Measurements from ENCODE around the gene PHF8.

Gene PHF8

DNA sequence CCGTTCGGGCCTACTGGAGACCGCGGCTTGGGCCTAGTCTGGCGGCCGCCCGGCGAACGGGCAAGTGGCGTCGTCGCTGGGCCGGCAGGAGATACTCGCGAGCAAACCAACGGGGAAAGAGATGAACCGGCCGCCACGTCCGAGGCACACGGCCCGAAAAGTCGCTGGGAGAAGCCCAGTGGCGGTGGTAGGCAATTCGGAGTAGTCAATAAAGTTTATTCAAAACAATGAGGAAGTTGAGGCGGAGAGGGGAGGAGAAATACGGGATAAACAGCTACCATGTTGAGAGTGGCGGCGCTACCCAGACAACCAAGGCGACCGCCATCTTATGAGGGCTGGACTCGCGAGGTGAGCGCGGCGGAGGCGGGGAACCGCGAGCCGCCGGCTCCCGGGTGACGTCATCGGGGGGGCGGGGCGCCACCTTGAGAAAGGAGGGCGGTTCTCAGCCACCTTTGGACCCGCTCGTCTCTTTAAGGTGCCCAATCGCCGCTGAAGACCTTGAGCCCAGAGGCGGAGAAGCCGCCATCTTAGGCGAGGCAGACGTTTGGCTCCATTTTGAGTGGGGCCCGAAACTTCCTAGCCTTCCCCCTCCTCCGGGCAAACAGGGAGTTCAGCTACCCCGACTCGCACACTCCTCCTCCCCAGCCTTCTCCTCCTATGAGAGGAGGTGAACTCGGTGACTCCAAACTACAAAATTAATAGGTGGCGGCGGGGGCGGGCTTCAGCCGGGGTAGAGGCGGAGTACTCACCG is at the start of gene PHF8:
Gene PHF8, minus strand, starts transcription at position 348 of the 751 bp plus-strand sequence. CDS start 1,745 bp downstream, outside the sequence.
- DNase-seq (ENCODE audit: low read depth, low spot score), result peak; percentile 97

DNA sequence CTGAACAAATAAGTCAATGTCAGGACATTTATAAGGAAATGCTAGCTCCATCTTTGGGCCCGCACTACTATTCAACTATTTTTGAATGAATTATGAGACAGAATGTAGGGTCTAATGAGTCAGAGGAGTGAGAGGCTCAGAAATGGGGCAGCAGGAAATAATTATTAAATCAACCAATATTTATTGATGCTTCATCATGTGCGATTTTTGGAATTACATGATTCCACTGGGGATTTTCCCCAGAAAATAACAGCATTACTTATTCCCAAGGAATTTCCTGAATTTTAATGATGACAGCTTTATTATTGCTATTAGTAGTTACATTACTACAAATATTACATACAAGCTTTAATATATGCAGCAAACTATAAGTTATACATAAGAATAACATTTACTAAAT is 49.3 kb upstream of the PHF8 start:
- DNase-seq (ENCODE audit: low read depth, low spot score), result no peak

DNA sequence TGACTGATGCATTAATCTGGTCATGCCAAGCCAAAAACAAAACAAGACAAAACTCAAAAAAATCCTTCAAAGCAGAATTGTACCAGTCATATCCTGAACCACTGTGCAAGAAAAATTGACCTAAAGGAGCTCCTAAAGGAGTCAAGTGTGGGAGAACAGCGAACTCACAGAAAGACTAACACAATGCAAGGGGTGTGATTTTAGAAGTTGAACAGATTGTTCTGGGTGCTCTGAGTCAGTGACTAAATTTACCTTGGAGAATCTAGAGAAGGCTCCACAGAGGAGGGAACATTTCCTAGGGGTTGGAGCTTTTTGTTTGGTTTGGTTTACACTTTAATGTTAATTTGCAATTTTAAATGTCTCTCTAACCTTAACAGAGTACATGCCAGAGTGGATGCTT is 48.9 kb upstream of the PHF8 start:
- DNase-seq (ENCODE audit: low read depth, low spot score), result no peak

DNA sequence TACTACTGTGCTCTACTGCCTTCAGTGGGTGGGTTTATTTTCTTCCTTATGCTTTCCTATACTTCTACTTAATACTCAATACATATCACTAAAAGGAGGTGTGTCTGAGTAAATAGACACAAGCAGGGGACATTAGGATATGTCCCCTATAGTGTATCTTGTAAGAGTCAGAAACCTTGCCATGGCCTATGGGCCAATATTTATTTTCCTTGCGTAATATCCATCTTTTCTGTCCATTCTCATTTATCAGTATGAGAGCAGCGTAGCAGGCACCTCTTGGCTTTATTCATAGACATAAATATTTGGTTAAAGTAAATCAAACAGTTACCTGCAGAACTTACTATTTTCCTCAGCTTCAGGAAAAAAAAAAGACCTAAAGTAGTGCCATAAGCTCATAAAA is 46.6 kb upstream of the PHF8 start:
- DNase-seq (ENCODE audit: low read depth, low spot score), result no peak

DNA sequence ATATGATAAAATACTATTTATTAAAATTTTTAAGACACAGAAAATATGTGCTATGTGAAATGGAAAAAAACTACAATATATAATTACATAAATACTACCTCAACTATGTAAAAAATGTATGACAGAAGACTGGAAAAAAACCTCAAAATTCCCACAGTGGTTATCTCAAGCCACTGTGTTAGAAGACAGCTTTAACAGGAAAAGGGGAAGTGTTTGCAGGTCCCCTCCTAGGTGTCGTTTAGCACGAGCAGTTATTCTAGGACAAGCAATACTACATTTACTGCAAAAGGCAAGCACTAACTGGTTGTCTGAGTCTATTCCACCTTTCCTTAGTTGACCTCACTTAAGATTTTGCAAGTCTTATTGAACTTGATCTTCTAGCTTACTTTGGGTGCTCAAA is 44.9 kb upstream of the PHF8 start:
- DNase-seq (ENCODE audit: low read depth, low spot score), result no peak

DNA sequence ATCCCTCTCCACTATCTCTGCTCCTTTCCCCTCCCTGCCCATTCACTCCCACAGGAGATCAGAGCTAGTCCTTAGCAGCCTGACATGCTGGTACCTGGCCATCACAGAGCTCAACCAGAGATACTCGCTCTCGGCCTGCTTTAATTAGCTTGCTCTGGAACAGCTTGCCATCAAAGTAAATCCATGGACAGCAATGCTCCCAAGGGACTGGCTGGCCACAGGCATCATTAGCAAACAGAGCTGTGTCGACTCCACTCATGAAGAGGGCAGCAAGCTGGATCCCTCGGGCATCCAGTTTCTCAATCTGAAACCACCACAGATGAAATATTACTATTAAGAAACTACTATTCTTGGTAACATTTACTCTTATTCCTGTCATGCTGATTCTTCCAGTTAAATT is 43.4 kb upstream of the PHF8 start:
- DNase-seq (ENCODE audit: low read depth, low spot score), result no peak

DNA sequence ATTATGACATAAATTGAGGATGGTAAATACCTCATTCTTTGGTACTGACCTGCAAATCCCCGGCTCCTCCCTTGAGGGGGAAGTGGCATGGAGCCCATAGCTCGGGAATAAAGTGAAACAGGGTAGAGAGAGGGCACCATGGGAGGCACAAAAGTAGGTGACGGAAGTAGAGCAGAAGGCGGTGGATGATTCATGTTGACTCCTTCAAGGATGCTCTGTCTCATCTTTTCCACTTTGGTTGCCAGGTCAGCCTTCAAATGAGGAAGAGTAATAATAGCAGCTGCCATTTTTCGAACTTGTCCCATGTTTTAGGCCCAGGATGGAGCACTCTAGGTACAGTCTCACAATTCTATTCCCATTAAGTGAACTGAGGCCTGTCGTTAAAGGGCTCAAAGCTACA is 41.4 kb upstream of the PHF8 start:
- DNase-seq (ENCODE audit: low read depth, low spot score), result no peak

DNA sequence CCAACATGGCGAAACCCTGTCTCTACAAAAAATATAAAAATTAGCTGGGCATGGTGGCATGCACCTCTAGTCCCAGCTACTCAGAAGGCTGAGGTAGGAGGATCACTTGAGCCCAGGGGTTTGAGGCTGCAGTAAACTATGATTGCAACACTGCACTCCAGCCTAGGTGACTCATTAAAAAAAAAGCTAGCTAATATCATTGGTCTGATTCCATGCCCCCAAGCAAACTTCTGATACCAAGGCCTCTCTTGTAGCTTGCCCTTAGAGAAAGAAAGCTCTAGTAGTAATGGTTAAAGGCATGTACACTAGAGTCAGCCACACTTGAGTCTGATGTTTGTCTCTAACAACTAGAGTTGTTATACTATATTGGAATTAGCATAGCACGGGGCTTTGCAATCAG is 32.6 kb upstream of the PHF8 start:
- peak; percentile 4 for DNase-seq (ENCODE audit: low read depth, low spot score)

DNA sequence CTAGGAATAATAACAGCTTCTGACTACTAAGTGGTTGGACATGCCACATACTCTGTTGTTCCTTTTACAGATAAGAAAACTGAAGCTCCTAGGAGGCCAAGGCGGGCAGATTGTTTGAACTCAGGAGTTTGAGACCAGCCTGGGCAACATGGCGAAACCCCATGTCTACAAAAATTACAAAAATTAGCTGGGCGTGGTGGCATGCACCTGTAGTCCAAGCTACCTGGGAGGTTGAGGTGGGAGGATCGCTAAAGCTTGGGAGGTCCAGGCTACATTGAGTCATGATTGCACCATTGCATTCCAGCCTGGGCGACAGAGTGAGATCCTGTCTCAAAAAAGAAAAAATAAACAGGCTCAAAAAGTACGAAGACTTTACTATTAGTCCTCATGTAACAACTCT is 30.6 kb upstream of the PHF8 start:
- no peak for DNase-seq (ENCODE audit: low read depth, low spot score)

DNA sequence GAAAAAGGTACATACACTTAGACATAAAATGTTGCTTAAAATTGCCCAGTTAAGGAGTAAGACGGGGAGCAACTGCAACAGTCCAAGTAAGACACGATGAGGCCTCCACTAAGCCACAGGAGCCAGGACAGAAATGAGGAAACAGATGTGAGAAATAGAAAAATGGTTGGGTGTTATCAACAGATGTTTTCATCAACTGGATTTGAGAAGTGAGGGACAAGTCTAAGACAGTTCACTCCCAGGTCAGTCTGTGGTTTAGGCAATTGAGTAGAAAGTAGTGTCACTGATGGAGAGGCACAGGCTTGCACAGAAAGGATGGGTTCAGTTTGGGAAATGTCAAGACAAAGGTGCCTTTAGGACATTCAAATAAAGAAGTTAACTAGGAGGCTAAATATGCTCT is 23.5 kb upstream of the PHF8 start:
- DNase-seq (ENCODE audit: low read depth, low spot score), result no peak

DNA sequence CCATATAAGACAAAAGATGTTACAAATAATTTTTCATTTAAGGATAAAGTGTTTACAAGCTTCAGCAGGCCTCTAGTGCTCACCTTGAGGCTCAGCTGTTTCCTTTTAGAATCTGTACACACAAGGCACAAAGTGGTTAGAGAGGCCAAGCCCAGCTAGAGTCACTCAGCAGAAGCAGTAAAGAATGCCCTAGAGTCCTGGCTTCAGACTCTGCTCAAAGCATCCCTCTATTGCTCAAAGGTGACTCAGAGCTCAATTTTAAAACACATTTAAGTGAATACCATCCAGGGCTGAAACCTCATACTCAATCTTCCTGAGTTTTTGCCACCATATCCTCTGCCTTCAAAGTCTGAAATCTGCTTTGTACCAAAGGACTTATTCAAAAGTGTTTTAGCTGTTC is 22.6 kb upstream of the PHF8 start:
- DNase-seq (ENCODE audit: low read depth, low spot score), result peak; percentile 25

DNA sequence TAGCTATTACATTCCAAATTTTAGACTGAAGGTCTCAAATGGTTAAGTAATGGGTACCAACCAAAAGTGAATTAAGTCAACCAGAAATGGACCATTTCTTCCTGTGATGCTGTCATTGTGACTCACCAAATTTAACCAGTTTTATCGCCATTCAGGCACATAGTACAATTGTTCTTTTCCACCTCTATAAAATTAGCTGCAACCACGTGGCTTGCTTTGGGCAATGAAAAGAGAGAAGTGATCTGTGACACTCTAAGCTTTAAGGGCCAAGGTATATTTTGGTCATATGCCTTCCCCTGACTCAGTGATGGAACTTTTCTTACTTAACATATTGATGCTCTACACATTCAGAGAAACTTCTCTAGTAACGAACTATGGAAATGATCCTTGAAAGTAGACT is 20.3 kb upstream of the PHF8 start:
- no peak for DNase-seq (ENCODE audit: low read depth, low spot score)

DNA sequence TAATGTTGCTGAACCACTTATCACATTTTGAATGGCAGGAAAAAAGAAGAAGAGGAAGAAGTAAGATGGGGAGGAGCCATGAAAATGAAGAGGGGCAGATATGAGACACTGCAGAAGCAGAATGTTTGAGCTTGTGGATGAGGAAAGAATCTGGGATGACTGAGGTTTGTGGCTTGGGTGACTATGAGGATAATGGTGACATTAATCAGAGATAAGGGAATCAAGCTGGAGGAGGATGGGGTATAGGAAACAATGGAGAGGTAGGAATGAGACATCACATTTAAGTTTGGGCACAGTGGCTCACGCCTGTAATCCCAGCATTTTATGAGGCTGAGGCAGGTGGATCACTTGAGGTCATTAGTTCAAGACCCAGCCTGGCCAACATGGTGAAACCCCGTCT is 19.1 kb upstream of the PHF8 start:
- no peak for DNase-seq (ENCODE audit: low read depth, low spot score)

DNA sequence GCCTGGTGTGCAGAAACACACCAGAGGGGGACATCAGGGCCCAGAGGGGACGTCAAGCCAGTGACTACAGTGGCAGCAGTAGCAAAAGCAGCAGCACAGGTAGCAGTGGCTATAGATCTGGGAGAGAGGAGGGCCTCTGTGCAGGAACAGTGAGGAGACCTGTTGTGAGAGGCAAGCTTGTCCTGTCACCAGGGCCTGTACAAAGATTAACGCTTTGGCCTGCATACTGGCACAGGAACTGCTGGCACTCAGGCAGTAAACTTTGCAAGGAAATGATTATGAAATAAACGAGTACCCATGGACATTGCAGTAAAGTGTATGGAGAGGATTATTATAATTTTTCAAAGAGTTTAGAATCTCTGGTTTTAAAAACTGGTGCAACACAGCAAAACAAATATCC is 5.5 kb upstream of the PHF8 start:
- DNase-seq (ENCODE audit: low read depth, low spot score), result no peak

DNA sequence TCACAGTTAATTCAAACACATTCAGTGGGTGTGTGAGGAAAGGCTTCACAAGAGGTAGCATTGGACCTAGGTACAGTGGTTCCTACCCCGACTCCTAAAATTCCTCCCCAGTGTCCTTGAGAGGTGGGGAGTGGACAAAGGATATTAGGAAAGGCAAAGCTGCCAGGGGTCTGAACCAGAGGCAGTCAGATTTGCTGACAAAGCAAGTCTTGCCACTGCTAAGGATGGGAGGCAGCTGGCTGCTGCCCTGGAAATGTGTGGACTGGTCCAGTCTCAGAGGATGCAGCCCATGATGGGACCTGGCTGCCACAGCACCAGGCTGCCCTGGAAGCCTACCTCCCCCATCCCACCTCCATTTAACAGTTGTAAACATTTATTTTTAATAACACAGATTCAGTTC is 4.1 kb upstream of the PHF8 start:
- DNase-seq (ENCODE audit: low read depth, low spot score), result no peak

DNA sequence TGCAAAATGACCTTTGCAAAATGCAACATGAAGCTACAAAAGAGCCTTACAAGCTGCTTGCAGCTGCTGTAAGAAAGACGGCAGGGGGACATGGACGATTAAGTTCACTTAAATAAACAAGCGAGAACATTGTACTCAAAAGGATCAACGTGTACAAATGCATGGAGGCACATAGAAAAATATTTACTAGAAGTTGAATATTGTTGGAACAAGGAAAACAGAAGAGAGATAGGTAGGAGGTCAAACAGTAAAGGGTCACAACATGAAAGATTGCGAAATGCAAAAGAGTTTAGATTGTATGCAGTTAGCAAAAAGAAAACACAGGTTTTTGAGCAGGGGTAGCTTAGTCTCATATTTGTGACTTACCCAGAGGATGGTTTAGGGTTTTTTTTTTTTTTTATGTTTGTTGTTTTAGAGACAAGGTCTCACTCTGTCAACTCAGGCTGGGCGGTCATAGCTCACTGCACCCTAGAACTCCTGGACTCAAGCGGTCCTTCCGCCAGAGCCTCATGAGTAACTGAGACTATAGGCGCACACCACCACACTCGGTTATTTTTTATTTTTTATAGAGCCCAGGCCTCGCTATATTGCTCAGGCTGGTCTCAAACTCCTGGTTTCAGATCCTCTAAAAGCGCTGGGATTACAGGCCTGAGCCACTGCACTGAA is 1.4 kb upstream of the PHF8 start:
- DNase-seq (ENCODE audit: low read depth, low spot score), result no peak

DNA sequence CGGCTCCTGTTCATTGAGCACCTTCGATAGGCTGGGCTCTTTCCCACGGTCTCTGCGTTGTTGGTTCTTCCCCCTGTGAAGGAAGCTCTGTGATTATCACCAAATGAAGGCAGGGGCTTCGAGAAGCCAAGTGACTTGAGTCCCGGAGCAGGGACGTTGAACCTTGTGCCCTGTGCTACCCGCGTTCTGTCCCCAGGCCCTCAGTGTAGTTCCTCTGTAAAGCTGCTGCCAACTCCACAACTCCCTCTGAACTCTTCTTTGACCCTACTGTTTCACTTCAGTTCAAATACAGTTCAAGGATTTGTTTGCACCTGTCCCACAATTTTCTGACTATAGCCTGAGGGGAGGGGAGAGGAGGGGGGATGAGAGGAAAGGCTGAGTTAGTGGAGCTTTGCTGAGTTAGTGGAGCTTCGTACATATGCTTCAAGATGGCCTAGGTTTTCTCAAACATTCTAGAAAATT is 635 bp upstream of the PHF8 start:
- no peak for DNase-seq (ENCODE audit: low read depth, low spot score)

DNA sequence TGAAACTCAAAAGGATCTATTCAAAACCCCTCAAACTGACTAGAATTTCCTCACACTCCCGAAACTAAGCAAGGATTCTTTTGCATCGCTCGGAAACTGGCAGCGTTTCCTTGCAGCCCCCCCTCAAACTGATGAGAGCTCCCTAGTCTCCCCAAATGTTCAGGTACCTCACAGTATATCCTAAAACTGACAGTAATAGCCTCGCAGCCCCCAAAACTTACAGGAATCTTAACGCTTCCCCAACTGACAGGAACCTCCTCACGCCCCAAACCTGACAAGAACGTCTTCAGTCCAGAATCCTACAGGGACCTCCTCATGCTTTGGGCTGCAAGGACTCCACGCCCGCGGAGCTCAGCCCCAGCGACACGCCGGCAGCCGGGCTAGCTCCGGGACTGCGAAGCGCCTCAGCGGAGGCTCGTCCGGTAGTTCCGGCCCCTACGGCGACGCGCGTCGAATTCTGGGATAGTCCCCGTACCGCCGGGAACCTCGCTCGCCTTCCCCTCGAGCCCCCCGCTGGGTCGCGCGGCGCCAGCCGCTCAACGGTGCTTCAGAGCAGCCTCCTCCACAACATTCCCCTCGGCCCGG is 640 bp downstream of the PHF8 start:
- DNase-seq (ENCODE audit: low read depth, low spot score), result no peak

DNA sequence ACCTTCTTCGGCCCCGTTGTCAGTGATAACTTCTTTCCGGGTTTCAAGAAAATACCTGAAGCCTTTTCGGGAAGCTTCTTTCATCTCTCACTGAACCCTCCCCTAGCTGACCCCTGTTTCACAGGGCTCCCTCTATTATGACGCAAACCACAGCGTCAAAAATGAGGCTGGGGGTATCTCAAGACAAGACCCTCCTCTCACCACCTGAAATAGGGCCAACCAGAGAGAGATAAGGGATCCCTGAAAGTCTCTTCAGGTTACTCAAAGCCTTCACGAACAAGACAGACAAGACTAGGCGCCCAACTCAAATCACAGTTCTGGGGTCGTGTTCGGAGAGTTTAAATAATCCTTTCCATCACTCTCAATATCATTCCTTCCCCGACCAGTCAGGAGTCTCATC is 1.2 kb downstream of the PHF8 start:
- DNase-seq (ENCODE audit: low read depth, low spot score), result no peak

DNA sequence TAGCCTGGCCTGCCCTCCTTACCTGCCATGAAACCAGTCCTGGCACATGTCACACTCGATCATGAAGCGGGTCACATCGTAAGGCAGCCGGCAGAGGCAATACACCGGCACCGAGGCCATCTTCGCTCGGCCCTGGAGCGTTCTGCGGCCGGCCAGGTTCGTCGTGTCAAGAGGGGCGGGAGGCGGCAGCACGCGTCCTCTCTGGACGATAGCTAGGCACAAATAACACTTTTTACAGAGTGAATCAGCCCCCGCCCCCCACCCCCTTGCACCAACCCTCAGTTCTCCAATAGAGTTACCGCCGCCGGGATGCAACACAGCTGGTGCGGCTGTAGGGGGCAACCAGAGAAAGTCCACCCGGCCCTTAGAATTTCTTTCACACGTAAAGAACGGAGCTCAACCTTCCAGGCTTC is 1.7 kb downstream of the PHF8 start:
- DNase-seq (ENCODE audit: low read depth, low spot score), result peak; percentile 75

DNA sequence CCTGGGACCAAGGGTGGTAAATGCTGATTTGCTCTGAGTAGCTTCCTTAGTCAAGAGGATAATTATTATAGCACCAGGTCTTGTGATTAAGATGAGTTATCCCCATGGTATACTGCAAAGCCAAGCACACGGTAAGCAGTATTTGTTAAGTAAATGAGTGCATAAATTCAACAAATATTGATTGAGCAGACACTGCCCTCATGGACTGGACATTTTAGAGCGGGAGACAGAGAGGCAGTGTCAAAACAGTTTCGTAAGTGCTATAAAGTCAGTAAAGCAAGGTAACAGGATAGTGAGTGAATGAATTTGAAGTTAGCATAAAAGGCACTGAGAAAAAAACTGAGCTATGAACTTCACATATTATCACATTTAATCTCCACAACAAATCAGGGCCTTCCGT is 13.9 kb downstream of the PHF8 start:
- no peak for DNase-seq (ENCODE audit: low read depth, low spot score)

DNA sequence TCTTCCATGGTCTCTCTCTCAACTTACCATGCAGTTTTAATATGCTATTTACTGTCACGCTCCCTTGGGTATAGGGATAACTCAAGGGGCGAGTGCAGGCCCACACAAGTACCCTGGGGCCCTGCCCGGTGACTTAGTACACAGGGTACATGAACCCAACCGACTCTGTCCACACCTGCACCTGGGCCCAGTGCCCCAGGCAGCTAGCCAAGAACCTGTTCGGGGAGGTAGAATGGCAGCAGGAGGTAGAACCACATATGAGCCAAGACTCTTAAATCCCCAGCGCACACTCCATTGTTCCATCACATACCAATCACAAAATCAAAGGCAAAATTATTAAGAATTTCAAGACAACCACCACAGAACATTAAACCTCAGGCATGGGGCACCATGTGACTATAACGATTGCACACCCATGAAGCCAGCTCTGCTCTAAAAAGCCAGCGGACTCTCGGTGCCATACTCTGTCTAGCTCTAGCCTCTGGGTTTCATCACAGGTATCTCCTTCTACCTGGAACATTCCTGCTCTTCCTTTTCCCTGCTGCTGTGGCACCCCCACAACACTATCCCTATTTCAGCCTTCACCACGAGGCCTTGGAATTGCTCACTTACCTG is 14.6 kb downstream of the PHF8 start:
- no peak for DNase-seq (ENCODE audit: low read depth, low spot score)

DNA sequence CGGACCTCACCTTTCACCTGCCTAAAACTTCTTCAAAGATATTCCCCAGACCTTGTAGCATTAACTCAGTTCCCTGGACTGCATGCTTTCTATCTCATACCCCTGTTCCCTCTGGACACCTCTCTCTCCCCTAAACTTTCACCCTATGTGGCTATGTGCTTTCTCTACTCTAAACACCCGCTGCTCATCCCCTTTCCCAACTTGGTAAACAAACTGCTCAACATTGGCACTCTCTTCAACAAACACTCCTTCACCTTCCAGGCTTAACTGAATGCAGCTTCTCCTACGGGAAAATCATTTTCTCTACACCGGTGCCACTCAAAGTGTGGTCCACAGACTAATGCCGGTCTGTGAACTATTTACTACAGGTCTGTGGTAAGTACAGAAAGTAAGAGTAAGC is 19.9 kb downstream of the PHF8 start:
- DNase-seq (ENCODE audit: low read depth, low spot score), result no peak
